SK-N-SH treated with all-trans-retinoic acid at 6 μM for 48 hours (cell line): Measurements from ENCODE around the gene CCNE1.

Source experiments
- ATAC-seq: fragments of 200-7000 bp; cut with Tn5 transposase; 3 replicates; pipeline ENCODE4 v1.9.1; 2020; ENCODE audit warnings: mild to moderate bottlenecking, moderate library complexity
- ARNTL ChIP-seq: fragments of 450-650 bp; formaldehyde crosslinking; IDR thresholded peaks from 2 replicates; pipeline ENCODE4 v1.5.0; 2020; ENCODE audit warnings: low read depth, mild to moderate bottlenecking, moderate library complexity, borderline replicate concordance
- BACH2 ChIP-seq: fragments of 250-450 bp; sonication (Bioruptor Pico); IDR thresholded peaks from 2 replicates; pipeline ENCODE4 v1.9.0; 2021; ENCODE audit warnings: mild to moderate bottlenecking, borderline replicate concordance
- CSDC2 ChIP-seq: fragments of 250-450 bp; sonication (Bioruptor Pico); IDR thresholded peaks from 2 replicates; pipeline ENCODE4 v1.5.0; 2020; ENCODE audit warnings: mild to moderate bottlenecking, moderate library complexity
- CSRNP3 ChIP-seq: fragments of 250-450 bp; sonication (Bioruptor Pico); IDR thresholded peaks from 2 replicates; pipeline ENCODE4 v1.5.1; 2021; ENCODE audit warnings: mild to moderate bottlenecking, moderate library complexity
- ESRRG ChIP-seq: fragments of 250-450 bp; sonication (Bioruptor Pico); IDR thresholded peaks from 2 replicates; pipeline ENCODE4 v1.6.1; 2021; ENCODE audit warnings: mild to moderate bottlenecking
- GLIS3 ChIP-seq: fragments of 250-450 bp; sonication (Bioruptor Pico); IDR thresholded peaks from 2 replicates; pipeline ENCODE4 v1.5.0; 2020; ENCODE audit warnings: mild to moderate bottlenecking, moderate library complexity
- ISL1 ChIP-seq: fragments of 250-450 bp; sonication (Bioruptor Pico); IDR thresholded peaks from 2 replicates; pipeline ENCODE4 v2.1.2; 2022; ENCODE audit warnings: mild to moderate bottlenecking, moderate library complexity
- OSR1 ChIP-seq: fragments of 250-450 bp; sonication (Bioruptor Pico); IDR thresholded peaks from 2 replicates; pipeline ENCODE4 v1.8.0; 2022; ENCODE audit warnings: moderate library complexity, mild to moderate bottlenecking, inconsistent platforms
- PATZ1 ChIP-seq: fragments of 250-450 bp; sonication (Bioruptor Pico); IDR thresholded peaks from 2 replicates; pipeline ENCODE4 v1.8.0; 2020; ENCODE audit warnings: mild to moderate bottlenecking, moderate library complexity, borderline replicate concordance
- PPARA ChIP-seq: fragments of 250-450 bp; sonication (Bioruptor Pico); IDR thresholded peaks from 2 replicates; pipeline ENCODE4 v1.5.0; 2020; ENCODE audit warnings: mild to moderate bottlenecking, borderline replicate concordance
- RARB ChIP-seq: fragments of 250-450 bp; sonication (Bioruptor Pico); IDR thresholded peaks from 2 replicates; pipeline ENCODE4 v1.8.0; 2021; ENCODE audit warnings: mild to moderate bottlenecking, moderate library complexity
- SNAI2 ChIP-seq: fragments of 250-450 bp; sonication (Bioruptor Pico); IDR thresholded peaks from 2 replicates; pipeline ENCODE4 v1.5.0; 2020; ENCODE audit warnings: mild to moderate bottlenecking, moderate library complexity
- TCF4 ChIP-seq: fragments of 250-450 bp; sonication (Bioruptor Pico); IDR thresholded peaks from 2 replicates; pipeline ENCODE4 v1.8.0; 2021; ENCODE audit warnings: mild to moderate bottlenecking, moderate library complexity, borderline replicate concordance
- TOX ChIP-seq: fragments of 250-450 bp; sonication (Bioruptor Pico); IDR thresholded peaks from 2 replicates; pipeline ENCODE4 v1.8.0; 2021; ENCODE audit warnings: mild to moderate bottlenecking, moderate library complexity, borderline replicate concordance
- ZC3H10 ChIP-seq: fragments of 250-450 bp; sonication (Bioruptor Pico); IDR thresholded peaks from 2 replicates; pipeline ENCODE4 v1.5.1; 2021; ENCODE audit warnings: mild to moderate bottlenecking, moderate library complexity
- ZFP3 ChIP-seq: fragments of 250-450 bp; sonication (Bioruptor Pico); IDR thresholded peaks from 2 replicates; pipeline ENCODE4 v1.5.0; 2020; ENCODE audit warnings: mild to moderate bottlenecking, moderate library complexity
- ZFP30 ChIP-seq: fragments of 450-650 bp; formaldehyde crosslinking; IDR thresholded peaks from 2 replicates; pipeline ENCODE4 v1.5.0; 2022; ENCODE audit warnings: mild to moderate bottlenecking, moderate library complexity
- ZNF70 ChIP-seq: fragments of 450-650 bp; formaldehyde crosslinking; IDR thresholded peaks from 2 replicates; pipeline ENCODE4 v1.5.0; 2020; ENCODE audit warnings: mild to moderate bottlenecking, moderate library complexity
- ZNF8 ChIP-seq: fragments of 450-650 bp; formaldehyde crosslinking; IDR thresholded peaks from 2 replicates; pipeline ENCODE4 v1.5.0; 2020; ENCODE audit warnings: mild to moderate bottlenecking, moderate library complexity
- TF ChIP-seq, protein P1 (sequence below): fragments of 250-450 bp; sonication (Bioruptor Pico); IDR thresholded peaks from 2 replicates; pipeline ENCODE4 v1.5.0; 2020; ENCODE audit warnings: mild to moderate bottlenecking, moderate library complexity
- TF ChIP-seq, protein P2 (sequence below): fragments of 250-450 bp; sonication (Bioruptor Pico); IDR thresholded peaks from 2 replicates; pipeline ENCODE4 v1.5.1; 2020; ENCODE audit warnings: low read depth, mild to moderate bottlenecking, moderate library complexity
- TF ChIP-seq, protein P3 (sequence below): fragments of 250-450 bp; sonication (Bioruptor Pico); IDR thresholded peaks from 2 replicates; pipeline ENCODE4 v1.8.0; 2021; ENCODE audit warnings: low read depth, mild to moderate bottlenecking, moderate library complexity, borderline replicate concordance

CCNE1 gene

GRCh38 chr19:29766100-29766499 is 45.7 kb upstream of the CCNE1 start:
- TF ChIP-seq ZFP3 (no peak), ARNTL (no peak), GLIS3 (CRISPR knock-in tag) (no peak), BACH2 (no peak), ZC3H10 (CRISPR knock-in tag) (no peak), RARB (CRISPR knock-in tag) (no peak), CSRNP3 (no peak), ZNF70 (CRISPR knock-in tag) (no peak), PATZ1 (no peak), TCF4 (no peak), ZFP30 (CRISPR knock-in tag) (no peak), TOX (CRISPR knock-in tag) (no peak), PPARA (CRISPR knock-in tag) (no peak), OSR1 (CRISPR knock-in tag) (no peak)
- TF ChIP-seq, protein P1, sequence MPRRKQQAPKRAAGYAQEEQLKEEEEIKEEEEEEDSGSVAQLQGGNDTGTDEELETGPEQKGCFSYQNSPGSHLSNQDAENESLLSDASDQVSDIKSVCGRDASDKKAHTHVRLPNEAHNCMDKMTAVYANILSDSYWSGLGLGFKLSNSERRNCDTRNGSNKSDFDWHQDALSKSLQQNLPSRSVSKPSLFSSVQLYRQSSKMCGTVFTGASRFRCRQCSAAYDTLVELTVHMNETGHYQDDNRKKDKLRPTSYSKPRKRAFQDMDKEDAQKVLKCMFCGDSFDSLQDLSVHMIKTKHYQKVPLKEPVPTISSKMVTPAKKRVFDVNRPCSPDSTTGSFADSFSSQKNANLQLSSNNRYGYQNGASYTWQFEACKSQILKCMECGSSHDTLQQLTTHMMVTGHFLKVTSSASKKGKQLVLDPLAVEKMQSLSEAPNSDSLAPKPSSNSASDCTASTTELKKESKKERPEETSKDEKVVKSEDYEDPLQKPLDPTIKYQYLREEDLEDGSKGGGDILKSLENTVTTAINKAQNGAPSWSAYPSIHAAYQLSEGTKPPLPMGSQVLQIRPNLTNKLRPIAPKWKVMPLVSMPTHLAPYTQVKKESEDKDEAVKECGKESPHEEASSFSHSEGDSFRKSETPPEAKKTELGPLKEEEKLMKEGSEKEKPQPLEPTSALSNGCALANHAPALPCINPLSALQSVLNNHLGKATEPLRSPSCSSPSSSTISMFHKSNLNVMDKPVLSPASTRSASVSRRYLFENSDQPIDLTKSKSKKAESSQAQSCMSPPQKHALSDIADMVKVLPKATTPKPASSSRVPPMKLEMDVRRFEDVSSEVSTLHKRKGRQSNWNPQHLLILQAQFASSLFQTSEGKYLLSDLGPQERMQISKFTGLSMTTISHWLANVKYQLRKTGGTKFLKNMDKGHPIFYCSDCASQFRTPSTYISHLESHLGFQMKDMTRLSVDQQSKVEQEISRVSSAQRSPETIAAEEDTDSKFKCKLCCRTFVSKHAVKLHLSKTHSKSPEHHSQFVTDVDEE (CRISPR knock-in tag) = no peak
- TF ChIP-seq, protein P2, sequence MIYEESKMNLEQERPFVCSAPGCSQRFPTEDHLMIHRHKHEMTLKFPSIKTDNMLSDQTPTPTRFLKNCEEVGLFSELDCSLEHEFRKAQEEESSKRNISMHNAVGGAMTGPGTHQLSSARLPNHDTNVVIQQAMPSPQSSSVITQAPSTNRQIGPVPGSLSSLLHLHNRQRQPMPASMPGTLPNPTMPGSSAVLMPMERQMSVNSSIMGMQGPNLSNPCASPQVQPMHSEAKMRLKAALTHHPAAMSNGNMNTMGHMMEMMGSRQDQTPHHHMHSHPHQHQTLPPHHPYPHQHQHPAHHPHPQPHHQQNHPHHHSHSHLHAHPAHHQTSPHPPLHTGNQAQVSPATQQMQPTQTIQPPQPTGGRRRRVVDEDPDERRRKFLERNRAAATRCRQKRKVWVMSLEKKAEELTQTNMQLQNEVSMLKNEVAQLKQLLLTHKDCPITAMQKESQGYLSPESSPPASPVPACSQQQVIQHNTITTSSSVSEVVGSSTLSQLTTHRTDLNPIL (CRISPR knock-in tag) = no peak
- ATAC-seq = no peak

DNA sequence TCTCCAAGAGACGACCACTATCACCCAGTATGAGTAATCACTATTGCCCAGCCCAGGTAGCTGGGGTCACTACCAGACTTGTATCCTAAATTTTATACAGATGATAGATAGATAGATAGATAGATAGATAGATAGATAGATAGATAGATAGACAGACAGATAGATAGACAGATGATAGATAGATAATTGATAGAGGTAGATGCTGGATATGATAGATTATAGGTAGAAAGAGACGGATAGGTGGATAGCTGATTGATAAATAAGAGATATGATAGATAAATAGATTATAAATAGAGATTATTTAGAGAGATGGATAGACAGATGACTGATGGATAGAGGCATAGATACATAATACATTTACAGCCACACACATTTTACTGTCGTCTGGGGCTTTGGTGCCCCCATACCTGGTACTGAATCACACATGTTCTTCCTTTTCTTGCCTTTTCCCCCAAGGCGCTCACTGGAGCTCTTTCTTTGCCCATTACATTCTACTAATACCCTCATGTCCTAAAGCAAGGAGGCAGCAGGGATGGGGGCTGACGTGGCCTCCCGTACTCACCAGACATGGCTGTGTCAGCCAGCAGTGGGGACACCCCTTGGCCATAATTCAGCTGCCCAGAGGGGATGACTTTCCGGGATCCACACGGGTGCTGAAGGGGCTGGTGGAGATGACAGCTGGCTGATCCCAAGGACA is 44.6 kb upstream of the CCNE1 start:
- no peak for ATAC-seq
- no peak for TF ChIP-seq BACH2
- TF ChIP-seq, all 23 proteins: peak for 0

DNA sequence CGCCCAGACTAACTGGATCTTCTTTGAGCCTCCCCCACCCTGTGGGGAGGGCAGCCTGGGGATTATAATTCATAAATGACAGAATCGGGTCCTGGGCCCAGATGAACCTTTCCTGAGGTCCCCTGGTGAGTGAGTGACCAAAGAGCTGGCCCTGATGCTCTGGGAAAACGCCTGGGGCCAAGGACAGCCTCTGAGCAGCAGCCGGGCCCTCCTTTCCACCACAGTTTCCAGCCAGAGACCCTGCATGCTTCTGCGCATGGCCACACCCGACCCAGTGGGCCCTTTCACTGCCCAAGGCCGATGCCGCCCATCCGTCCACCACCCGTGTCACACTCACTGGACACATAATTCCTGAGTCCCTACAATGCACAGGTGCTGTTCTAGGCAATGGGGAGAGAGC is 43.6 kb upstream of the CCNE1 start:
- no peak for ATAC-seq
- TF ChIP-seq ZC3H10 (CRISPR knock-in tag) (no peak), ZNF70 (CRISPR knock-in tag) (no peak), OSR1 (CRISPR knock-in tag) (no peak)

DNA sequence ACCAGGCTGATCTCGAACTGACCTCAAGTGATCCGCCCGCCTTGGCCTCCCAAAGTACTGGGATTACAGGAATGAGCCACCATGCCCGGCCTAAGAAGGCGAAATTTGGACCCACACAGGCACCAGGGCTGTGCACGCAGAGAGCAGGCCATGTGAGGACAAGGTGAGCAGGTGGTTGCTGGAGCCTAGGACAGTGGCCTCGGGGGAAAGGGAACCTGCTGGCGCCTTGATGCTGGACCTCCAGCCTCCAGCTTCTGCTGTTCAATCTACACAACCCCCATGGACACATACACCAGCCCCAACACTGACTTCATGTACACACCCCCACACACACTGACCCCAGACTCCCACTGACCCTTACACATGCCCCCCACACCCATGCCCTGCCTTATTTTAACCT is 41.8 kb upstream of the CCNE1 start:
- no peak for TF ChIP-seq ZFP3
- TF ChIP-seq TOX (CRISPR knock-in tag) = no peak
- TF ChIP-seq PATZ1 = no peak
- TF ChIP-seq ZNF8 (CRISPR knock-in tag) = no peak
- no peak for TF ChIP-seq ZFP30 (CRISPR knock-in tag)
- no peak for TF ChIP-seq GLIS3 (CRISPR knock-in tag)
- TF ChIP-seq CSDC2 (CRISPR knock-in tag) = no peak
- TF ChIP-seq ZNF70 (CRISPR knock-in tag) = no peak
- TF ChIP-seq RARB (CRISPR knock-in tag) = no peak
- no peak for TF ChIP-seq ISL1
- TF ChIP-seq TCF4 = no peak
- TF ChIP-seq OSR1 (CRISPR knock-in tag) = no peak
- no peak for TF ChIP-seq CSRNP3
- no peak for TF ChIP-seq BACH2
- TF ChIP-seq ESRRG (CRISPR knock-in tag) = no peak
- TF ChIP-seq ARNTL = no peak
- TF ChIP-seq, protein P3, sequence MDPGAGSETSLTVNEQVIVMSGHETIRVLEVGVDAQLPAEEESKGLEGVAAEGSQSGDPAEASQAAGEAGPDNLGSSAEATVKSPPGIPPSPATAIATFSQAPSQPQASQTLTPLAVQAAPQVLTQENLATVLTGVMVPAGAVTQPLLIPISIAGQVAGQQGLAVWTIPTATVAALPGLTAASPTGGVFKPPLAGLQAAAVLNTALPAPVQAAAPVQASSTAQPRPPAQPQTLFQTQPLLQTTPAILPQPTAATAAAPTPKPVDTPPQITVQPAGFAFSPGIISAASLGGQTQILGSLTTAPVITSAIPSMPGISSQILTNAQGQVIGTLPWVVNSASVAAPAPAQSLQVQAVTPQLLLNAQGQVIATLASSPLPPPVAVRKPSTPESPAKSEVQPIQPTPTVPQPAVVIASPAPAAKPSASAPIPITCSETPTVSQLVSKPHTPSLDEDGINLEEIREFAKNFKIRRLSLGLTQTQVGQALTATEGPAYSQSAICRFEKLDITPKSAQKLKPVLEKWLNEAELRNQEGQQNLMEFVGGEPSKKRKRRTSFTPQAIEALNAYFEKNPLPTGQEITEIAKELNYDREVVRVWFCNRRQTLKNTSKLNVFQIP (CRISPR knock-in tag) = no peak
- no peak for TF ChIP-seq SNAI2 (CRISPR knock-in tag)
- no peak for ATAC-seq
